Measurements from ENCODE around the gene INHBA.

Gene INHBA

DNA sequence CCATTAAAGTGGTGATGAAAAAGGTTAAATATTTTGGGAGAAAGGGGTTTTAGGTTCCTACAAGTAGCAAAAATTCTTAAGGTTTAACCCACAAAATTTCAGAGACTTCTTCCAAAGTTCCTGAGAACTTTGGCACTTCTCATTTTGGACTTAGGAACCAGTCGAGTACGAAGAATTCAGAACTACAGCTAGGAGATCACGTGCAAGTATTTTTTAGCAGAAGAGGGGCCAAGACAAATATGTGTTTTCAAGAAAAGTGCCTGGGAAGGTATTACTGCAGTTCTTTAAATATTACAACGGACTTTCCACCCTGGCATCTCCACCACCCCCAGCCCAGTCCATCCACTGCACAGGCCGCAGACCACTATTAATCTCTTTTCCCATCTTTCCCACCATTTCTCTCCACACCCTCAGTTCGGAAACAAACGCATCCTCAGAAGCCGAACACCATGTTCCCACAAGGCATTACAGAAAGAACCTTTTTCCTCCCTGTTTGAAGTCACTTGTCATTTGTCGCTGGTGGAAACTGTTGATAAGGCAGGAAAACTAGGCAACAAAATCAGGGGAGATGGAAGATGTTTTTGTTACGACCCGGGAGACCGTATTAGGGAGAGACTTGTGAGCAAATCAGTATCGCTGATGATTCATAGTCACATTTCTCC is 7.1 kb downstream of the INHBA start:
- no peaks in the 10 kb centered on the region for H3K79me2 ChIP-seq (ENCODE audit: control insufficient read depth, insufficient read depth, low read length)
- no peaks in the 10 kb centered on the region for H3K27me3 ChIP-seq (ENCODE audit: insufficient read depth, low read length, poor library complexity)
- no peak overlapping the region for H2BK15ac ChIP-seq (replicated peaks; ENCODE audit: low read depth)
- no peaks in the 10 kb centered on the region for H3K4me1 ChIP-seq (ENCODE audit: control insufficient read depth, low read depth, low read length)
- H4K5ac ChIP-seq (ENCODE audit: low read length), result no peak overlapping the region
- H3K27ac ChIP-seq (ENCODE audit: low read depth, low read length), result no peak overlapping the region
- no peak overlapping the region for H3K4ac ChIP-seq (ENCODE audit: low read depth, low read length)
- no peak overlapping the region for H3K56ac ChIP-seq (ENCODE audit: low read length)
- no peak overlapping the region for H3K4me3 ChIP-seq (ENCODE audit: low read length)
- H3K18ac ChIP-seq (ENCODE audit: low read length), result no peak overlapping the region
- no peak overlapping the region for H3K9ac ChIP-seq (ENCODE audit: low read length)
- no peak overlapping the region for H3K23ac ChIP-seq (ENCODE audit: low read length)
- H3K36me3 ChIP-seq (ENCODE audit: control insufficient read depth, insufficient read depth, low read length), result no peaks in the 10 kb centered on the region
- no peak for DNase-seq
- peak overlapping the region; percentile 79 for H2BK120ac ChIP-seq (ENCODE audit: low read depth, low read length)
- H3K79me1 ChIP-seq (ENCODE audit: low read length), result no peaks in the 10 kb centered on the region
- H2BK5ac ChIP-seq (ENCODE audit: low read length), result no peak overlapping the region
- H3K4me2 ChIP-seq (ENCODE audit: low read length), result no peak overlapping the region
- H4K8ac ChIP-seq (ENCODE audit: low read depth, low read length), result no peak overlapping the region
- WGBS (ENCODE audit: extremely low coverage, insufficient coverage, low lambda C conversion rate), result no CpG with 5 or more reads among the region's 13 CpGs
- H2AK5ac ChIP-seq (ENCODE audit: low read length), result no peak overlapping the region

GRCh38 chr7:41694495-41694894 is 8.4 kb downstream of the INHBA start:
- no peak overlapping the region for H3K4me2 ChIP-seq (ENCODE audit: low read length)
- H3K79me2 ChIP-seq (ENCODE audit: control insufficient read depth, insufficient read depth, low read length), result no peaks in the 10 kb centered on the region
- no peak overlapping the region for H3K18ac ChIP-seq (ENCODE audit: low read length)
- H3K56ac ChIP-seq (ENCODE audit: low read length), result no peak overlapping the region
- no peak overlapping the region for H3K23ac ChIP-seq (ENCODE audit: low read length)
- no peak overlapping the region for H3K27ac ChIP-seq (ENCODE audit: low read depth, low read length)
- H3K9ac ChIP-seq (ENCODE audit: low read length), result no peak overlapping the region
- DNase-seq, result no peak
- no peak overlapping the region for H4K8ac ChIP-seq (ENCODE audit: low read depth, low read length)
- no peak overlapping the region for H2AK5ac ChIP-seq (ENCODE audit: low read length)
- no peaks in the 10 kb centered on the region for H3K27me3 ChIP-seq (ENCODE audit: insufficient read depth, low read length, poor library complexity)
- WGBS (ENCODE audit: extremely low coverage, insufficient coverage, low lambda C conversion rate), result no CpG with 5 or more reads among the region's 6 CpGs
- no peaks in the 10 kb centered on the region for H3K79me1 ChIP-seq (ENCODE audit: low read length)
- H3K4me1 ChIP-seq (ENCODE audit: control insufficient read depth, low read depth, low read length), result no peaks in the 10 kb centered on the region
- H2BK15ac ChIP-seq (replicated peaks; ENCODE audit: low read depth), result no peak overlapping the region
- H3K4ac ChIP-seq (ENCODE audit: low read depth, low read length), result no peak overlapping the region
- no peak overlapping the region for H3K4me3 ChIP-seq (ENCODE audit: low read length)
- no peak overlapping the region for H2BK5ac ChIP-seq (ENCODE audit: low read length)
- H2BK120ac ChIP-seq (ENCODE audit: low read depth, low read length), result no peak overlapping the region
- no peaks in the 10 kb centered on the region for H3K36me3 ChIP-seq (ENCODE audit: control insufficient read depth, insufficient read depth, low read length)
- H4K5ac ChIP-seq (ENCODE audit: low read length), result no peak overlapping the region

GRCh38 chr7:41693150-41693997 is 9.5 kb downstream of the INHBA start:
- Histone ChIP-seq H3K79me1 (ENCODE audit: low read length) (no peaks in the 10 kb centered on the region), H3K79me2 (ENCODE audit: control insufficient read depth, insufficient read depth, low read length) (no peaks in the 10 kb centered on the region), H3K4ac (ENCODE audit: low read depth, low read length) (no peak overlapping the region), H3K18ac (ENCODE audit: low read length) (no peak overlapping the region), H2BK15ac (replicated peaks; ENCODE audit: low read depth) (no peak overlapping the region), H3K4me1 (ENCODE audit: control insufficient read depth, low read depth, low read length) (no peaks in the 10 kb centered on the region), H4K8ac (ENCODE audit: low read depth, low read length) (no peak overlapping the region), H3K27me3 (ENCODE audit: insufficient read depth, low read length, poor library complexity) (no peaks in the 10 kb centered on the region), H3K4me3 (ENCODE audit: low read length) (no peak overlapping the region), H2AK5ac (ENCODE audit: low read length) (no peak overlapping the region), H3K4me2 (ENCODE audit: low read length) (no peak overlapping the region), H3K27ac (ENCODE audit: low read depth, low read length) (no peak overlapping the region), H2BK120ac (ENCODE audit: low read depth, low read length) (no peak overlapping the region), H4K5ac (ENCODE audit: low read length) (no peak overlapping the region), H3K23ac (ENCODE audit: low read length) (no peak overlapping the region), H2BK5ac (ENCODE audit: low read length) (no peak overlapping the region), H3K36me3 (ENCODE audit: control insufficient read depth, insufficient read depth, low read length) (no peaks in the 10 kb centered on the region), H3K9ac (ENCODE audit: low read length) (no peak overlapping the region), H3K56ac (ENCODE audit: low read length) (no peak overlapping the region)
- DNase-seq, result no peak
- WGBS (ENCODE audit: extremely low coverage, insufficient coverage, low lambda C conversion rate), result no CpG with 5 or more reads among the region's 10 CpGs

DNA sequence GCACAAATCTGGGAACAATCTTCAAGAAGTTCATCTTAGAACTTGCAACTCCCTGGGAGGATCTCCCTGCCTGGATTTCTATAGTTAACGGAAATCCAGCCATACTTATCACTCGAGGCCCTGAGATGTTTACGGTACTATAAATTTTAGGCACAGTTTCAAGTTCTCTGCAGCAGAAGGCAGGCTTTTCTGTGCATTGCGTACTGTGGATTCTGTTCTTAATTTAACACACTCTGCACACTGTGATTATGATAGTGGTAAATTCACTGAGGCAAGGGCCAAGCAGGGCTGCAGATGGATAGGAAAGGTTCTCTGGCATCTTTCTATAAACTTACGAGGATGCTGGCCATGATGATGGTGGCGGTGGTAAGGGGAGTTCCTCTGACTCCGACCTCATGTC is 10.6 kb downstream of the INHBA start:
- H4K8ac ChIP-seq (ENCODE audit: low read depth, low read length), result no peak overlapping the region
- no peak overlapping the region for H3K18ac ChIP-seq (ENCODE audit: low read length)
- no peak overlapping the region for H3K9ac ChIP-seq (ENCODE audit: low read length)
- H2BK15ac ChIP-seq (replicated peaks; ENCODE audit: low read depth), result no peak overlapping the region
- H4K5ac ChIP-seq (ENCODE audit: low read length), result no peak overlapping the region
- DNase-seq, result no peak
- H3K56ac ChIP-seq (ENCODE audit: low read length), result no peak overlapping the region
- no peaks in the 10 kb centered on the region for H3K27me3 ChIP-seq (ENCODE audit: insufficient read depth, low read length, poor library complexity)
- no peak overlapping the region for H3K27ac ChIP-seq (ENCODE audit: low read depth, low read length)
- H3K79me2 ChIP-seq (ENCODE audit: control insufficient read depth, insufficient read depth, low read length), result no peaks in the 10 kb centered on the region
- WGBS (ENCODE audit: extremely low coverage, insufficient coverage, low lambda C conversion rate), result no CpG with 5 or more reads among the region's 7 CpGs
- no peak overlapping the region for H2BK5ac ChIP-seq (ENCODE audit: low read length)
- no peak overlapping the region for H3K23ac ChIP-seq (ENCODE audit: low read length)
- H3K4me1 ChIP-seq (ENCODE audit: control insufficient read depth, low read depth, low read length), result no peaks in the 10 kb centered on the region
- no peak overlapping the region for H3K4me3 ChIP-seq (ENCODE audit: low read length)
- H3K4ac ChIP-seq (ENCODE audit: low read depth, low read length), result no peak overlapping the region
- no peak overlapping the region for H2BK120ac ChIP-seq (ENCODE audit: low read depth, low read length)
- H3K36me3 ChIP-seq (ENCODE audit: control insufficient read depth, insufficient read depth, low read length), result no peaks in the 10 kb centered on the region
- no peak overlapping the region for H3K4me2 ChIP-seq (ENCODE audit: low read length)
- H2AK5ac ChIP-seq (ENCODE audit: low read length), result no peak overlapping the region
- H3K79me1 ChIP-seq (ENCODE audit: low read length), result no peaks in the 10 kb centered on the region

- Histone ChIP-seq H3K18ac (ENCODE audit: low read length) (no peak overlapping the region), H2AK5ac (ENCODE audit: low read length) (no peak overlapping the region), H3K4me1 (ENCODE audit: control insufficient read depth, low read depth, low read length) (no peaks in the 10 kb centered on the region), H3K56ac (ENCODE audit: low read length) (no peak overlapping the region), H3K27me3 (ENCODE audit: insufficient read depth, low read length, poor library complexity) (no peaks in the 10 kb centered on the region), H3K36me3 (ENCODE audit: control insufficient read depth, insufficient read depth, low read length) (no peaks in the 10 kb centered on the region), H3K79me1 (ENCODE audit: low read length) (no peaks in the 10 kb centered on the region), H2BK5ac (ENCODE audit: low read length) (no peak overlapping the region), H3K23ac (ENCODE audit: low read length) (no peak overlapping the region), H3K4me2 (ENCODE audit: low read length) (no peak overlapping the region), H3K79me2 (ENCODE audit: control insufficient read depth, insufficient read depth, low read length) (no peaks in the 10 kb centered on the region), H2BK15ac (replicated peaks; ENCODE audit: low read depth) (no peak overlapping the region), H3K9ac (ENCODE audit: low read length) (no peak overlapping the region), H3K4ac (ENCODE audit: low read depth, low read length) (no peak overlapping the region), H3K4me3 (ENCODE audit: low read length) (no peak overlapping the region), H2BK120ac (ENCODE audit: low read depth, low read length) (no peak overlapping the region), H4K8ac (ENCODE audit: low read depth, low read length) (no peak overlapping the region), H4K5ac (ENCODE audit: low read length) (no peak overlapping the region), H3K27ac (ENCODE audit: low read depth, low read length) (no peak overlapping the region)
- no CpG with 5 or more reads among the region's 3 CpGs for WGBS (ENCODE audit: extremely low coverage, insufficient coverage, low lambda C conversion rate)
- no peak for DNase-seq
Observed at GRCh38 chr7:41691286-41692190, 11.4 kb downstream of the INHBA start.

Measured in mesendoderm (in vitro differentiated cells).